Mucosa of rectum (tissue), 2 donors: ENCODE data around the gene FBXO22.

ENCODE experiments used
- H3K27ac ChIP-seq, 2 donors: one replicate each; pipeline ENCODE4 v1.7.0; 2013; ENCODE audit warnings: inconsistent platforms in 2 of 2, low read depth in 2 of 2, low read length in 2 of 2
- H3K27me3 ChIP-seq, 2 donors: one replicate each; pipeline ENCODE4 v1.7.0; 2013; ENCODE audit warnings: low read length in 2 of 2; ENCODE audit not compliant: control insufficient read depth in 2 of 2, insufficient read depth in 2 of 2
- H3K36me3 ChIP-seq, 2 donors: one replicate each; pipeline ENCODE4 v1.7.0; 2013; ENCODE audit warnings: low read length in 2 of 2; ENCODE audit not compliant: control insufficient read depth in 2 of 2, insufficient read depth in 2 of 2
- H3K4me1 ChIP-seq, 2 donors: one replicate each; pipeline ENCODE4 v1.7.0; 2013; ENCODE audit warnings: low read length in 2 of 2, mild to moderate bottlenecking in 1 of 2; ENCODE audit not compliant: control insufficient read depth in 2 of 2, insufficient read depth in 2 of 2
- H3K4me3 ChIP-seq, 2 donors: one replicate each; pipeline ENCODE4 v1.7.0; 2013; ENCODE audit warnings: low read length in 2 of 2
- H3K9ac ChIP-seq, 2 donors: one replicate each; pipeline ENCODE4 v1.7.0; 2013; ENCODE audit warnings: low read length in 2 of 2, low read depth in 1 of 2, mild to moderate bottlenecking in 1 of 2
- H3K9me3 ChIP-seq, 2 donors: one replicate each; pipeline ENCODE4 v1.7.0; 2013; ENCODE audit warnings: low read length in 2 of 2; ENCODE audit not compliant: control insufficient read depth in 2 of 2
- donor health status: healthy.
- donor health status: Normal muscosa, but diverticular disease.

Gene FBXO22

GRCh38 chr15:75928680-75929608 is 25.3 kb downstream of the FBXO22 start:
- no peak overlapping the region for H3K9ac ChIP-seq
- H3K36me3 ChIP-seq: peaks cover 16 to 32% of the 10 kb centered on the region in 2 donors
- H3K9me3 ChIP-seq: no peaks in the 10 kb centered on the region
- no peaks in the 10 kb centered on the region for H3K27me3 ChIP-seq
- H3K4me1 ChIP-seq: no peaks in the 10 kb centered on the region
- H3K27ac ChIP-seq: no peak overlapping the region
- H3K4me3 ChIP-seq: no peak overlapping the region

GRCh38 chr15:75929799-75930565 is 26.3 kb downstream of the FBXO22 start:
- Histone ChIP-seq H3K9me3 (no peaks in the 10 kb centered on the region), H3K27me3 (no peaks in the 10 kb centered on the region), H3K36me3 (peaks cover 20 to 40% of the 10 kb centered on the region in 2 donors), H3K27ac (no peak overlapping the region), H3K4me3 (no peak overlapping the region), H3K9ac (no peak overlapping the region), H3K4me1 (no peaks in the 10 kb centered on the region)

GRCh38 chr15:75930866-75931265 is 27.2 kb downstream of the FBXO22 start:
- Histone ChIP-seq H3K4me3 (no peak overlapping the region), H3K9me3 (no peaks in the 10 kb centered on the region), H3K4me1 (no peaks in the 10 kb centered on the region), H3K27me3 (no peaks in the 10 kb centered on the region), H3K27ac (no peak overlapping the region), H3K9ac (no peak overlapping the region), H3K36me3 (peaks cover 20 to 41% of the 10 kb centered on the region in 2 donors)

- Histone ChIP-seq H3K9me3 (no peaks in the 10 kb centered on the region), H3K27ac (no peak overlapping the region), H3K4me1 (no peaks in the 10 kb centered on the region), H3K4me3 (no peak overlapping the region), H3K9ac (no peak overlapping the region), H3K27me3 (no peaks in the 10 kb centered on the region), H3K36me3 (peaks cover 0 to 4% of the 10 kb centered on the region in 2 donors)
These were observed 38.8 kb downstream of the FBXO22 start for GRCh38 chr15:75942464-75942863.

- Histone ChIP-seq H3K4me3 (no peak overlapping the region), H3K27ac (no peak overlapping the region), H3K36me3 (no peaks in the 10 kb centered on the region), H3K9ac (no peak overlapping the region), H3K27me3 (no peaks in the 10 kb centered on the region), H3K4me1 (no peaks in the 10 kb centered on the region), H3K9me3 (no peaks in the 10 kb centered on the region)
These were observed 39.6 kb downstream of the FBXO22 start for GRCh38 chr15:75943246-75943645.

- no peak overlapping the region for H3K4me3 ChIP-seq
- H3K36me3 ChIP-seq: no peaks in the 10 kb centered on the region
- H3K9ac ChIP-seq: no peak overlapping the region
- H3K27ac ChIP-seq: no peak overlapping the region
- no peaks in the 10 kb centered on the region for H3K9me3 ChIP-seq
- H3K4me1 ChIP-seq: no peaks in the 10 kb centered on the region
- no peaks in the 10 kb centered on the region for H3K27me3 ChIP-seq
These were observed 40.1 kb downstream of the FBXO22 start for GRCh38 chr15:75943713-75944215.

- H3K4me1 ChIP-seq: no peaks in the 10 kb centered on the region
- H3K4me3 ChIP-seq: no peak overlapping the region
- no peaks in the 10 kb centered on the region for H3K27me3 ChIP-seq
- H3K9me3 ChIP-seq: no peaks in the 10 kb centered on the region
- H3K9ac ChIP-seq: no peak overlapping the region
- H3K27ac ChIP-seq: no peak overlapping the region
- H3K36me3 ChIP-seq: no peaks in the 10 kb centered on the region
These were observed 42.3 kb downstream of the FBXO22 start for GRCh38 chr15:75945953-75946352.

- Histone ChIP-seq H3K9ac (no peak overlapping the region), H3K27ac (no peak overlapping the region), H3K4me3 (no peak overlapping the region), H3K9me3 (no peaks in the 10 kb centered on the region), H3K4me1 (no peaks in the 10 kb centered on the region), H3K36me3 (no peaks in the 10 kb centered on the region), H3K27me3 (no peaks in the 10 kb centered on the region)
These were observed 43.4 kb downstream of the FBXO22 start for GRCh38 chr15:75947092-75947491.

- Histone ChIP-seq H3K4me3 (no peak overlapping the region), H3K36me3 (no peaks in the 10 kb centered on the region), H3K9ac (no peak overlapping the region), H3K27ac (no peak overlapping the region), H3K27me3 (peaks cover 0 to 3% of the 10 kb centered on the region in 2 donors), H3K9me3 (no peaks in the 10 kb centered on the region), H3K4me1 (no peaks in the 10 kb centered on the region)
These were observed 45.2 kb downstream of the FBXO22 start for GRCh38 chr15:75948761-75949296.

GRCh38 chr15:75952525-75952924 is 48.8 kb downstream of the FBXO22 start:
- no peak overlapping the region for H3K27ac ChIP-seq
- no peaks in the 10 kb centered on the region for H3K36me3 ChIP-seq
- no peak overlapping the region for H3K4me3 ChIP-seq
- H3K9ac ChIP-seq: no peak overlapping the region
- H3K4me1 ChIP-seq: no peaks in the 10 kb centered on the region
- no peaks in the 10 kb centered on the region for H3K9me3 ChIP-seq
- H3K27me3 ChIP-seq: peaks cover 0 to 3% of the 10 kb centered on the region in 2 donors
